SH-SY5Y (cell line): ENCODE results near the gene CLSTN1.

Experiments
- GATA2 ChIP-seq: IDR thresholded peaks from 2 replicates; pipeline ENCODE4 v1.6.1; 2011; ENCODE audit warnings: mild to moderate bottlenecking, low read depth, low read length
- GATA3 ChIP-seq: IDR thresholded peaks from 2 replicates; pipeline ENCODE4 v1.6.1; 2011; ENCODE audit warnings: low read depth, mild to moderate bottlenecking, low read length, moderate library complexity

GRCh38 chr1:9729523-9729922 is 94.2 kb downstream of the CLSTN1 start:
- no peak for TF ChIP-seq GATA2
- no peak for TF ChIP-seq GATA3
